Tongue (tissue), 2 donors: ENCODE results near the gene MDM1. TPM values are rescaled to one million over a fixed set of nuclear protein-coding genes. Genes with fewer than 3 reads are reported as not detected.

Experiments used
- DNase-seq: peaks from one replicate; pipeline ENCODE4 v3.0.0-alpha.2; 2015
- total RNA-seq: library from RNA; depleted of rRNA; stranded (reverse); fragments of >200 nt; gene quantifications from one replicate; pipeline ENCODE4 v1.2.3, GENCODE V29; 2014

Gene MDM1
- total RNA-seq, 1 donor from 2014 or later = 21.2 TPM

- DNase-seq = no peak
Observed at GRCh38 chr12:68319988-68320623, 12.1 kb downstream of the MDM1 start.

- DNase-seq = peak; percentile 83
Observed at GRCh38 chr12:68317047-68317667, 15.0 kb downstream of the MDM1 start.

DNA sequence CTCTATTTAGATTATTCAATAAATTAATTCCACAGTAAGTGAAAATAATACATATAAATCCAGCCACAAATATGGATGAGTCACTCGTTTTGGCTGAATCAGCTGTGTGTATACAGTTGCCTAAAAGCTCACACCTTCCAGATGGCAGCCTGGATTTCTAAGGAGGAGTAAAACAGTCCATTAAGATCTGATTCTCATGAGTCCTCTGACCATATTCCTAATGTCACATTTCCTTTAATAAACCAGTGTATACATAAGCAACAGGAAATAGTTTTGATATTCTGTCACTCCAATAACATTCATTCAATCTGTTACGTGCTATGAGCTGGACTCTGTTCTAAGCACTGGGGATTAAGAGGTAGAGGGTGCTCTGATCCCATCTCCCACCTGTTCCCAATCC is 21.8 kb downstream of the MDM1 start:
- DNase-seq = no peak

- DNase-seq = no peak
Observed at GRCh38 chr12:68306564-68306963, 25.6 kb downstream of the MDM1 start.

DNA sequence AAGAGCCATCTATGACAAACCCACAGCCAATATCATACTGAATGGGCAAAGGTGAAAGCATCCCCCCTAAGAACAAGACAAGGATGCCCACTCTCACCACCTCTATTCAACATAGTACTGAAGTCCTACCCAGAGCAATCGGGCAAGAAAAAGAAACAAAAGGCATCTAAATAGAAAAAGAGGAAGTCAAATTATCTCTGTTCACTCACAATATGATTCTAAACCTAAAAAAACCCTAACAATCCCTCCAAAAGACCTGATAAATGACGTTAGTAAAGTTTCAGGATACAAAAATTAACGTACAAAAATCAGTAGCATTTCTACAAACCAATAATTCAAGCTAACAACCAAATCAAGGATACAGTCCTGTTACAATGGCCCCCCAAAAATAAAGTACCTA is 26.9 kb downstream of the MDM1 start:
- DNase-seq = no peak

GRCh38 chr12:68304626-68305025 is 27.5 kb downstream of the MDM1 start:
- DNase-seq = no peak

DNA sequence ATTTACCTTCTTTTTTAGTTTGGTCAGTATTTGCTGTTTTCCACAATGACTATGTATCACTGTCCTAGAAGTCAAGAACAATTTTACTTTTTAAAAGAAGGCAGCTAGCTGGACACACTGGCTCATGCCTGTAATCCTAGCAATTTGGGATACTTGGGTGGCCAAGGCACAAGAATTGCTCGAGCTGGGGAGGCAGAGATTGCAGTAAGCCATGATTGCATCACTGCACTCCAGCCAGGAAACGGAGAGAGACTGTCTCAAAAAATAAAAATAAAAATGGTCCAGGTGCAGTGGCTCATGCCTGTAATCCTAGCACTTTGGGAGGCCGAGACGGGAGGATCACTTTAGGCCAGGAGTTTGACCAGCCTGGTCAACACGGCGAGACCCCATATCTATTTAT is 28.3 kb downstream of the MDM1 start:
- DNase-seq = no peak

- DNase-seq = no peak
Observed at GRCh38 chr12:68297929-68298328, 34.2 kb downstream of the MDM1 start.

DNA sequence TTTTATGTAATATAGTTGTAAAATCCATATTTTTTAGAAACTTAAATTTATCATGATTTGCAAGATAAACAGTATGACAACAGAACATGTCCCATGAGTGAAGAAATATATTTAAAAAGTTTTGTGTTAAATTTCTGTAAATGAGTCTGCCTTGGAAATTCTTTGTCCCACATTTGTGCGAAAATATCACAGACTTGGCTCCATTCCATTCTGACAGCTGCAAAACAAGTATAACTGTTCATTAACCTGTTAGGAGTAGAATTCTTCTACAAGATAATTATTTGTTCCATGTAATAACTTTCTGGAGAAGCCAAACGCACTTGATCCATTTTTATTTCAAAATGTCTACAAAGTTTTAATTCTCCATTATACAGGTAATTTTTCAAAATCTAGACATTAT is 37.9 kb downstream of the MDM1 start:
- DNase-seq = peak; percentile 80

DNA sequence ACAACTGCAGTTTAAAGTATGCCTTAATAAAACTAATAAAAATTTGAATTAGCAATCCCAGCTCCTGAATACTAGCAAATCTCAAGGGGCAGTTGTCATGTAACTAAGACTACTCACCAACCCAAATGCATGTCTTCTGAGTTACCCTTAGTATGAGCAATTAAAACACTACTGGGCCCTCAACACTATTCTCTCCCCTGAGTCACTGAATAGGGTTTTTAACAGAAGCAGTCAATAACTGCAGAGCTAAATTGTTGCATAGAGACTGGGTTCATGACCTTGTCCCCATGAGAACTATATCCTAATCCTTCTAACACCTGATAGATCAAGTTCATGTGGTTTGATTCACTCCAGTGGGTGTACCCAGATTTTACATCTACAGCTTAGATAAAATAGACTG is 38.8 kb downstream of the MDM1 start:
- no peak for DNase-seq

GRCh38 chr12:68292151-68292943 is 39.8 kb downstream of the MDM1 start:
- DNase-seq = no peak

- no peak for DNase-seq
Observed at GRCh38 chr12:68291396-68292036, 40.6 kb downstream of the MDM1 start.

- no peak for DNase-seq
Observed at GRCh38 chr12:68290126-68290525, 42.0 kb downstream of the MDM1 start.

DNA sequence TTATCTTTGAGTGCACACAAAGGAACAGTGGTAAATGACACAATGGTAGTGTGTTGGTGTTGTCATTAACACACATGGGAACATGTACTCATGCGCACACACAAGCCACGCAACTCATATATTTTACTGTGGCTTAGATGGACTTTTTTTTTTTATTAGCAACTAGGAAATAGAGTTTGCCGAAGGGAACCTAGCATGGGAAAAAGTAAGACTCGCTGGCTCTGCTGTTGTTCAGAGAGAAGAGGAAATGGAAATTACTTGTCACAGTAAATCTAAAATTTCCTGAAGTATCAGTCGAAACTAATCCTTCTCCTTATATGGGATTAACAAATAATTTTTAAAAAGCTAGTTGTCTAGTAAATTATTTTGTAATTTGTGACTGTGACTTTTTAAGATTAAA is 45.1 kb downstream of the MDM1 start:
- DNase-seq = no peak

- DNase-seq = no peak
Observed at GRCh38 chr12:68286396-68286795, 45.8 kb downstream of the MDM1 start.

- DNase-seq = no peak
Observed at GRCh38 chr12:68285541-68285940, 46.6 kb downstream of the MDM1 start.

DNA sequence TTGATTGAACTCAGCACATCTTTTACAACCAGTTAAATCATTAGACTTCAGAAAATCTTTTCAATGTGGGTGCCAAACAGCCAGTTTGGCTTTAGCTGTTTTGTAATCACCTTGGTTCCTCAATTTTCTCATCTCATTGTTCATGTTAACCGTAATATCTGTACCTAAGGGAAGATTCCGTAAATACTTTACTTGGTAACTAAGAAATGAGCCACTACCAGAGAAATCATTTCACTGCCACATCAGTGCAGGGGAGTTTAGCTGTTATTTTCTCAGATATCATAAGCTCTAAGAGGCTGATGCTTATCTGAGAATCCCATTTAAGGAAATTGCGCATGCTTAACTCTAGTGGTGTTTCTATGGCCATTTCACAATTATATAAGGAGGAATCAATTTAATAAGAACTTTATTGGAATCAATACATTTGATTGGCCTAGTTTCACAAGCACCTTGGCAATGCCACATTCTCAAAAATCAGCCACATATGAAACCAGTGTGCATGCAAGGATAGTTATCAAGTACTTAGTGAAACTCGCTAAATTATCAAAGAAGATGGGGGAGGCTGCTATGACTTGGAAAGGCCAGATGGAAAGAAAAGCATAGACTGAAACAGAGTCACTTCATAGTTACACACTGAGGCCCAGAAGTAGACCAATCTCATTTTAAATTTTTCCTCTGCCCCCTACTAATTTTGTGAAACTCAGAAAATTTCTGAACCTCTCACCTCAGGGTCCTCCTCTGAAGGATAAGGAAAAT is 50.7 kb downstream of the MDM1 start:
- DNase-seq = no peak

DNA sequence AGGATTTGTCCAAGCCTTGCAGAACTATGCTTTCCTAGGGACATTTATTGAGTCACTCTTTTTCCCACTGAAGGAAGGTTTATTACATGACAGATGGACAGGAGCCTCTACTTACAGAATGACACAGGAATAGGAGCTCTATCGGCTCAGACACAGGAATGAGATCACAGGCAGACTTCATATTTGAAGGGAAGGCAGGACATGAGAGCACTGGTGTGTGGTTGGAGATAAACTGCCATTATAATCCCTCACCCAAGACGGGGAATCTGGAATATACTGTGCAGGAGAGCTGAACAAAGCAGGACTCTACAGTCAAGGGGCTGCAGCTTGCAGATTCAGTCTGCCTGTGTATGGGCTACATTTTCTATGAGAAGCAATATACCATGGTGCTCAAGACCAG is 51.9 kb downstream of the MDM1 start:
- DNase-seq = no peak

DNA sequence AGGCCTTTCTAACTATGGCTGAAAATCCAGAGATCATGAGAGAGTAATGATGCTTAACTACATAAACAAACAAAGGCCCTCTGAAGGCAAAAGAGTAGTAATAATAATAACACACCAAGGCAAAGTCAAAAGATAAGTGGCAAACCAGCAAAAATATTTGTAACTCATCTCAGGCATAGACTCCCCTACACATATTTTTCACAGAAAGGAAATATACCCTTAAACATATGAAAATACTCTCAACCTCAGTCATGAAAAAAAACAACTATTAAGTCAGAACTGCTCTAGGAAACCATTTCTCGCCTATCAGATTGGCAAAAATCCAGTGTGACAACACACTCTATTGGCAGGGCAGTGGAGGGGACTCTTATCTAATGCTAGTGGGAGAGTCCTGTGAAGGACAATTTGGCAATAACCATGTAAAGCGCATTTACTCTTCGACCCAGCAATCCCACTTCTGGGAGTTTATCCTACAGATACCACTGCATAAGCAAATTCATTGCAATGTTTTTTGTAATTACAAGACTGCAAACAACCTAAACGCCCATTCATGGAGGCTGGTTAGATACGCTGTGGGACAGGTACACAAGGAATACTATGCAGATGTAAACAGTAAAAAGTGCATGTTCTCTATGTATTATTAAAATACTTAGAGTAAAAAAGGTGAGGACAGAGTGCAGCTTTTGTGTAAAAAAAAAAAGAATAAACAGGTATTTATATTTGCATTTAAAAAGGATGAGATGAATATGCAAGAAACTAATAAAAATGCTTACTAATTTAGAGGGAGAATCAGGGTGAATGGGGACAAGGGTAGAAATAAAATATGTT is 52.7 kb downstream of the MDM1 start:
- no peak for DNase-seq

DNA sequence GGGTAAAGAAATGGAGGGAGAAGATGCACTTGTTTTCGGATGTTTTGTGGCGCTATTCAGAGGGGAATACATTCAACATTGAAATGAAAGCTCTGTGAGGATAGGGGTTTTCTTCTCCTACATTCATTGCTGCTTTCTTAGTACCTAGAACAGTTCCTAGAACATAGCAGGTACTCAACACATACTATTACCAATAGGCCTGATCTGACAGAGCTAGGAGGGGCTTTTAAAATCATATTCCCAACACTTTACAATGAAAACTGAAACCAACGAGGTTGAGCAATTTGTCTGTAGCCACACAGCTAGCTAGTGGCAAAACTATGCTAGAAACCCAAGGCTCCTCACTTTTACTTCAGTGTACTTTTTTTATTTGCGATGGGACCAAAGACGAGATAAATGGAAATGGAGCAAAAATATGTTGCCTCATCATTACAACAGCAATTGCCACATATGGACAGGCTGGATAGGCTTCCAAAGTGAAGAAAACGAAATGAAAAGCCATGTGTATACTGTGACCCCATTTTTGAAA is 55.7 kb downstream of the MDM1 start:
- DNase-seq = no peak

DNA sequence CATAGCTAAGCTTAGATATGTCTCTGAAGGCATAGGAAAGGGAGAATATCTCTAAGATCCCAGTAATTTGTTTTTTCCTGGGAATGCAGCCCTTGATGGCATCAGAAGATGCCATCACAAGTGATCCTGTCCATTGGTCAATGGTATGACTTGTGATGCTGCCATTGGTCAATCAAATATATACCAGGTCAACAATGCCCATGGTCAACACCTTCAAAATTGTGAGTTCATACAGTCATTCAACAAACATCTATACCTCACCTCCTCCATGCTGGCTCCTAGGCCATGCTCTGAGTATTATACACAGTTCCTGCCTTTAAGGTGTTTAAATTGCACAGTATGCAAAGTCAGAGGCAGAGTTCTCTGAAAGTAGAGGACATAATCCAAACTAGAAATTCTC is 59.4 kb downstream of the MDM1 start:
- DNase-seq = no peak
